NT2/D1 (cell line): ENCODE results near the gene ZFHX3.

Experiments used
- DNase-seq: peaks from one replicate; pipeline ENCODE4 v3.0.0-alpha.2; 2011; ENCODE audit warnings: low read depth, low spot score
- H3K27me3 ChIP-seq: 2 replicates; pipeline ENCODE4 v1.6.0; 2011; ENCODE audit warnings: mild to moderate bottlenecking; ENCODE audit not compliant: insufficient read length, insufficient read depth
- H3K36me3 ChIP-seq: 2 replicates; pipeline ENCODE4 v1.6.1; 2011; ENCODE audit warnings: mild to moderate bottlenecking, low read length, mixed read lengths; ENCODE audit not compliant: insufficient read depth, insufficient read length
- H3K4me1 ChIP-seq: 2 replicates; pipeline ENCODE4 v1.5.1; 2011; ENCODE audit not compliant: insufficient read depth, insufficient read length
- H3K4me3 ChIP-seq: 2 replicates; pipeline ENCODE4 v1.5.1; 2011; ENCODE audit warnings: low read depth; ENCODE audit not compliant: insufficient read length
- H3K9ac ChIP-seq: 2 replicates; pipeline ENCODE4 v1.6.0; 2011; ENCODE audit warnings: low read depth; ENCODE audit not compliant: insufficient read length
- H3K9me3 ChIP-seq: 2 replicates; pipeline ENCODE4 v1.5.1; 2011; ENCODE audit warnings: mild to moderate bottlenecking, low read length; ENCODE audit not compliant: insufficient read depth
- SUZ12 ChIP-seq: IDR thresholded peaks from 2 replicates; pipeline ENCODE4 v1.6.1; 2011; ENCODE audit not compliant: insufficient read length, insufficient read depth; ENCODE audit errors: extremely low read depth
- YY1 ChIP-seq: IDR thresholded peaks from 2 replicates; pipeline ENCODE4 v1.6.1; 2011; ENCODE audit not compliant: insufficient read length, insufficient read depth
- ZNF274 ChIP-seq: IDR thresholded peaks from 2 replicates; pipeline ENCODE4 v1.6.1; 2011; ENCODE audit warnings: mild to moderate bottlenecking, low read depth, low read length

Gene ZFHX3

DNA sequence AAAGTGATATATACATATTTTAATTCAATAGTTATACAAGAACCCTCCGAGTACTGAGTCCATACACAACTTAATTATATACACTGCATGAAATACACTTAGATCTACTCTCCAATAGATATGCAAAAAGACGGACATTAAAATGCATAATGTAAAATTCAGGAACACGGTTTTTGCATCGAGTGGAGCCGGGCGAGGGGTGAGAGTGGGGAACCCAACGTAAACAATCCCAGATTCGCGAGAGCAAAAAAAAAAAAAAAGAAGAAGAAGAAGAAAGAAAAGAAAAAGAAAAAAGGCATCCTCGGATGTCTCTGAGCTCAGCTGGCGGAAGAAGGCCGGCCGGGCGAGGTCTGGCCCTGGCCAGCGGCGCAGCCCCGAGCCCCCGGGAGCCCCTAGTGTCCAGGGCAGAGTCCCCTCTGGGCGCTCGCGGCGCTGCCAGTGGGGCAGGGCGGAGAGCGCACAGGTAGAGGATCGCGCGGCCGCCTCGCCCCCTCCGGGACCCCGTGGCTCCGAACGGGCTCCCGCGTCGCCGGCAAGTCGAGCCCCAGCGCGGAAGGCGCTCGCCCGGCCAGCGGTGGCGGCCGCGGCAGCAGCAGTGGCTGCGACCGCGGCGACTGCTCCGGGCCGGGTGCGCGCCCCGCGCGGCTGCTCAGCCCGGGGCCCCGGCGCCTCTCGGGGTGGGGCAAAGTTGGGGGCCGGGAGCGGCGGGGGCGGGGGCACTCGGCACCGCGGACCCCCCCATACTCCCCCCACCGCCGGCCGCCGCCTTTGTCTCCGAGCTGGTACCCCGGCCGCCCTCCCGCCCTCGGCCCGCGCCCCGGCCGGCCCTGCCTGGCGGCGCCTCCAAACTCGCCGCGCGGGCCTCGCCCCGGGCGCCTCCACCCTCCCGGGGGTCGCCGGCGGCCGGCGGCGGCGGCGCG lies 9.6 kb upstream of the ZFHX3 start:
- no peaks in the 10 kb centered on the region for H3K36me3 ChIP-seq
- peaks cover under 1% of the 10 kb centered on the region for H3K4me1 ChIP-seq
- peaks cover 87% of the 10 kb centered on the region for H3K27me3 ChIP-seq
- peak overlapping the region; percentile 33 for H3K4me3 ChIP-seq
- no peak for TF ChIP-seq YY1
- TF ChIP-seq SUZ12, result peak; percentile 74
- TF ChIP-seq ZNF274, result no peak
- no peaks in the 10 kb centered on the region for H3K9me3 ChIP-seq
- no peak for DNase-seq
- peak overlapping the region; percentile 57 for H3K9ac ChIP-seq

- Histone ChIP-seq H3K9ac (no peak overlapping the region), H3K9me3 (no peaks in the 10 kb centered on the region), H3K36me3 (no peaks in the 10 kb centered on the region), H3K4me1 (no peaks in the 10 kb centered on the region), H3K27me3 (peaks cover 87% of the 10 kb centered on the region), H3K4me3 (peak overlapping the region; percentile 33)
- TF ChIP-seq SUZ12 (no peak), YY1 (no peak), ZNF274 (no peak)
- no peak for DNase-seq
Measured at GRCh38 chr16:73056921-73057290, 9.0 kb upstream of the ZFHX3 start.

DNA sequence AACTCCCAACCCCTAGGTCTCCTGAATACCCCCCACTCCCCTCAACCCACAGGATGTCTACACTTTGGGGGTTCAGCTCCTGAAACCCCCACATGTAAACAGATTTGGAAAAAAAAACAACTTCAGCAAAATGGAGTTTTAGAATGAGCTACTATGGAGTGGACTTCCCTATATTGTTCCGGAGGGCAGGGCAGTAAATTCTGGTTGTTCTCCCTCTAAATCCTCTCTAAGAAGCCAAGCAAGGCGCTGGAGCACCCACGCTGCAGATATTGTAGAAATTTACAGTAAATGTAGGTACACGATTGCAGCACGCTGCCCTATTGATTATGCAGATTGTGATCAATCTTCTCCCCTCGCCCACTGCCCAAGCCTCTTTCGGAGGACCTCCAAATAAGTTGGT lies 8.5 kb upstream of the ZFHX3 start:
- no peak overlapping the region for H3K4me3 ChIP-seq
- TF ChIP-seq YY1, result no peak
- no peak for TF ChIP-seq ZNF274
- TF ChIP-seq SUZ12, result no peak
- DNase-seq, result no peak
- H3K36me3 ChIP-seq, result no peaks in the 10 kb centered on the region
- H3K27me3 ChIP-seq, result peaks cover 87% of the 10 kb centered on the region
- H3K9ac ChIP-seq, result no peak overlapping the region
- no peaks in the 10 kb centered on the region for H3K9me3 ChIP-seq
- H3K4me1 ChIP-seq, result no peaks in the 10 kb centered on the region

DNA sequence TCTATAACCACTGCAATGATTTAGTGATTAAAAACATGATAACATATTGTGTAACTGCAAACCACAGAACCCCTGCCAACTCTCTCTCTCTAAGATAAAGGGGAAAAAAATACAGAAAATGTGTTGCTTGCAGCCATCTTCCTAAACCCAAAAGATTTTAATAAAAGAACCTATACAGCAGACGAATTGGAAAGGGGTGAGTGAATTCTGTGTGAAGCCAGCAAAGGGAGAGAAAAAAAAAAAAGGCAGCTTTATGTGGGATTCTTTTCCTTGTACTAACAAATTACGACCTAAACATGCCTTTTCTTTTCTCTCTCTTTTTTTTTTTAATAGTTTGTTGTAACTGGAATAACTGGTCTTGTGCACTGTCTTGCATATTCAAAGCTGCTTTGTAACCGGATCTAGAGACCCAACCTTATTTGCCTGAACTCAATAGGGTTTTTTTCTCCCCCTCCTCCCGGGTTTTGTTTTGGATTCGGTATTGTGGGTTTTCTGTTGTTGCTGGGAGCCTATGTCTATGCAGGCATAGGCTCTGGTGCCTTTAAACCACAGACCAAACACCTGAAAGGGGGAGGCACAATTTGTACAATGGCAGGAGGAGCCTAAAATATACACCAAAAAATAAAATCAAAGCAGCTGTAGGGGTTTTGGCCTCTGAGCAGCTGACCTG lies 7.0 kb upstream of the ZFHX3 start:
- no peak for TF ChIP-seq SUZ12
- no peak for DNase-seq
- no peaks in the 10 kb centered on the region for H3K36me3 ChIP-seq
- no peaks in the 10 kb centered on the region for H3K4me1 ChIP-seq
- no peaks in the 10 kb centered on the region for H3K9me3 ChIP-seq
- H3K4me3 ChIP-seq, result no peak overlapping the region
- peaks cover 87% of the 10 kb centered on the region for H3K27me3 ChIP-seq
- no peak overlapping the region for H3K9ac ChIP-seq

GRCh38 chr16:73054498-73054812 lies 6.5 kb upstream of the ZFHX3 start:
- peaks cover 87% of the 10 kb centered on the region for H3K27me3 ChIP-seq
- DNase-seq, result no peak
- no peaks in the 10 kb centered on the region for H3K4me1 ChIP-seq
- no peak for TF ChIP-seq YY1
- peak; percentile 1 for TF ChIP-seq SUZ12
- H3K9me3 ChIP-seq, result no peaks in the 10 kb centered on the region
- no peak overlapping the region for H3K4me3 ChIP-seq
- H3K36me3 ChIP-seq, result no peaks in the 10 kb centered on the region
- no peak overlapping the region for H3K9ac ChIP-seq

GRCh38 chr16:73054125-73054484 lies 6.2 kb upstream of the ZFHX3 start:
- no peak for DNase-seq
- no peaks in the 10 kb centered on the region for H3K9me3 ChIP-seq
- no peaks in the 10 kb centered on the region for H3K36me3 ChIP-seq
- no peak overlapping the region for H3K9ac ChIP-seq
- H3K4me1 ChIP-seq, result no peaks in the 10 kb centered on the region
- TF ChIP-seq YY1 (no peak), ZNF274 (no peak), SUZ12 (no peak)
- no peak overlapping the region for H3K4me3 ChIP-seq
- peaks cover 88% of the 10 kb centered on the region for H3K27me3 ChIP-seq

GRCh38 chr16:73053364-73054124 lies 5.6 kb upstream of the ZFHX3 start:
- Histone ChIP-seq H3K9me3 (no peaks in the 10 kb centered on the region), H3K36me3 (no peaks in the 10 kb centered on the region), H3K4me3 (no peak overlapping the region), H3K27me3 (peaks cover 91% of the 10 kb centered on the region), H3K4me1 (no peaks in the 10 kb centered on the region), H3K9ac (no peak overlapping the region)
- no peak for DNase-seq
- no peak for TF ChIP-seq YY1
- no peak for TF ChIP-seq ZNF274
- TF ChIP-seq SUZ12, result no peak
